Dendritic cell treated with granulocyte-macrophage colony-stimulating factor and Interleukin-4, amounts not matched to agents 40 ng/mL and 50 ng/mL, for 4 days (primary cell): ENCODE results near the gene NFKBIL1.

Source experiments
- H3K27ac Mint-ChIP-seq: one replicate; pipeline ENCODE4 v1.8.0; 2022; ENCODE audit warnings: mild to moderate bottlenecking, mixed read lengths
- H3K27me3 Mint-ChIP-seq: one replicate; pipeline ENCODE4 v1.8.0; 2022; ENCODE audit warnings: mild to moderate bottlenecking, mixed read lengths
- H3K36me3 Mint-ChIP-seq: one replicate; pipeline ENCODE4 v1.8.0; 2022; ENCODE audit warnings: low read depth, mixed read lengths
- H3K4me1 Mint-ChIP-seq: one replicate; pipeline ENCODE4 v1.8.0; 2022; ENCODE audit warnings: low read depth, mixed read lengths
- H3K4me3 Mint-ChIP-seq: one replicate; pipeline ENCODE4 v1.8.0; 2022; ENCODE audit warnings: mild to moderate bottlenecking, moderate library complexity, mixed read lengths
- H3K9me3 Mint-ChIP-seq: one replicate; pipeline ENCODE4 v1.8.0; 2022; ENCODE audit warnings: mixed read lengths
- intact Hi-C: fragments of 100-400 bp; cut with micrococcal nuclease; formaldehyde crosslinking; loops from one replicate; pipeline ENCODE4 v1.15.0; 2022

The NFKBIL1 gene

DNA sequence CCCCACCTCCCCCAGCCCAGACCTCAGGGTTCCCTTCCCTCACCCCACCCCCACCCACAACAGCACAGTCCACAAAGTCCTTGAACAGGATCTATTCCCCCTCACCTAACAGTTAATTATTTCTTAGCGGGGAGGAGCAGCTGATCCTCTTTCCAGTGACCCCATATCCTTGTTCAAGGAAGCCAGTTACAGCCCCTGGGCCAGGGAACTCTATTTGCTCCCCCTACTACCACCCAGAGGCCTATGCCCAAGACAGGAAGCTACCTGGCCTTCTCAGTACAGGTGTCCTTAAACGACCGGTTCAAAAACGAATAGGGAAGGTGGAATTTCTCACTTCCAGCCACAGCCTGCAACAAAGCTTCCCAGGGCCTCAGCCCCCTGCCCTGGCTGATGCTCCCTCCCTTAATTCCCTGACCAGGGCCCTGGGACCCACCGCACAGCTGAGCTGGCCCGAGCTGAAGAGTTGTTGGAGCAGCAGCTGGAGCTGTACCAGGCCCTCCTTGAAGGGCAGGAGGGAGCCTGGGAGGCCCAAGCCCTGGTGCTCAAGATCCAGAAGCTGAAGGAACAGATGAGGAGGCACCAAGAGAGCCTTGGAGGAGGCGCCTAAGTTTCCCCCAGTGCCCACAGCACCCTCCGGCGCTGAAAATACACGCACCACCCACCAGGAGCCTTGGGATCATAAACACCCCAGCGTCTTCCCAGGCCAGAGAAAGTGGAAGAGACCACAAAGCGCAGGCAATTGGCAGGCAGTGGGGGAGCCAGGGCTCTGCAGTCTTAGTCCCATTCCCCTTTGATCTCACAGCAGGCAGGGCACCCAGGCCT, 17.9 kb upstream of the NFKBIL1 start:
- peaks cover 62% of the 10 kb centered on the region for H3K36me3 Mint-ChIP-seq
- intact Hi-C loops: no loop called here
- H3K27me3 Mint-ChIP-seq: no peaks in the 10 kb centered on the region
- H3K9me3 Mint-ChIP-seq: no peaks in the 10 kb centered on the region
- no peak overlapping the region for H3K27ac Mint-ChIP-seq
- H3K4me3 Mint-ChIP-seq: no peak overlapping the region
- peaks cover 18% of the 10 kb centered on the region for H3K4me1 Mint-ChIP-seq

DNA sequence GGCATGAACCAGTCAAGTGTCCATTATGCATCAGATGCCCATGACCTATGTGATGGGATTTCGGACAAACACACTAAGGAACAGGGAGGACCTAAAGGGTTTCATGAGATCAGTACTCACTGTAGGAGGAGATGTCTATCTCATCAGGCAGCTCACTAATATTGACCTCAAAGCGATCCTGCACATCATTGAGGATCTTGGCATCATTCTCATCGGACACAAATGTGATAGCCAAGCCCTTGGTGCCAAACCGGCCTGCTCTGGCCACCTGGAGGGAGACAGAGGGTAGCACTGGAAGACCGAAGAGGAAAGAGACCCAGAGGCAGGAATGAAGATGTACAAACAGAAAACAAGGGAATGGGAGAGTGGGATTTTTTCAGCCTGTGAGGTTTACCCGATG, 16.7 kb upstream of the NFKBIL1 start:
- no peaks in the 10 kb centered on the region for H3K9me3 Mint-ChIP-seq
- intact Hi-C loops: no loop called here
- no peak overlapping the region for H3K4me3 Mint-ChIP-seq
- peaks cover 73% of the 10 kb centered on the region for H3K36me3 Mint-ChIP-seq
- H3K27me3 Mint-ChIP-seq: no peaks in the 10 kb centered on the region
- peaks cover 18% of the 10 kb centered on the region for H3K4me1 Mint-ChIP-seq
- H3K27ac Mint-ChIP-seq: no peak overlapping the region

DNA sequence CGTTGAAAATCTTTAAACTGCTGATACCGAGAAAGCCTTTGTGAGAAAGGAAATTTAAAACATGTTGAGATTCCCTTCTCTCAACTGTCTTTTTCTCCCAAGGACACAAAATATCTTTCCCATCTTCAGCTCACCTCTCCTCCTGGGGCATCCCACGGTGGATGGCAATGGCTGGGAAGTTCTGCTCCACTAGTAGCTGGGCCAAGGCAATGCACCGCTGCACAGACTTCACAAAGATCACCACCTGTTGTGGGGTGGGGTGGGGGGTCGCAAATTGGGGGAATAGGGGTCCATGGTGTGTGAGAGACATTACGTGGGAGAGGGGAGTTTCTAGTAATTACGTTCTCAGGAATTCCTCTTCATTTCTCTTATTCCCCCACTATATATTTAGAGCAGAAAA, 16.2 kb upstream of the NFKBIL1 start:
- H3K4me3 Mint-ChIP-seq: no peak overlapping the region
- peaks cover 78% of the 10 kb centered on the region for H3K36me3 Mint-ChIP-seq
- H3K9me3 Mint-ChIP-seq: no peaks in the 10 kb centered on the region
- H3K27me3 Mint-ChIP-seq: no peaks in the 10 kb centered on the region
- peaks cover 14% of the 10 kb centered on the region for H3K4me1 Mint-ChIP-seq
- intact Hi-C loops: no loop called here
- no peak overlapping the region for H3K27ac Mint-ChIP-seq

DNA sequence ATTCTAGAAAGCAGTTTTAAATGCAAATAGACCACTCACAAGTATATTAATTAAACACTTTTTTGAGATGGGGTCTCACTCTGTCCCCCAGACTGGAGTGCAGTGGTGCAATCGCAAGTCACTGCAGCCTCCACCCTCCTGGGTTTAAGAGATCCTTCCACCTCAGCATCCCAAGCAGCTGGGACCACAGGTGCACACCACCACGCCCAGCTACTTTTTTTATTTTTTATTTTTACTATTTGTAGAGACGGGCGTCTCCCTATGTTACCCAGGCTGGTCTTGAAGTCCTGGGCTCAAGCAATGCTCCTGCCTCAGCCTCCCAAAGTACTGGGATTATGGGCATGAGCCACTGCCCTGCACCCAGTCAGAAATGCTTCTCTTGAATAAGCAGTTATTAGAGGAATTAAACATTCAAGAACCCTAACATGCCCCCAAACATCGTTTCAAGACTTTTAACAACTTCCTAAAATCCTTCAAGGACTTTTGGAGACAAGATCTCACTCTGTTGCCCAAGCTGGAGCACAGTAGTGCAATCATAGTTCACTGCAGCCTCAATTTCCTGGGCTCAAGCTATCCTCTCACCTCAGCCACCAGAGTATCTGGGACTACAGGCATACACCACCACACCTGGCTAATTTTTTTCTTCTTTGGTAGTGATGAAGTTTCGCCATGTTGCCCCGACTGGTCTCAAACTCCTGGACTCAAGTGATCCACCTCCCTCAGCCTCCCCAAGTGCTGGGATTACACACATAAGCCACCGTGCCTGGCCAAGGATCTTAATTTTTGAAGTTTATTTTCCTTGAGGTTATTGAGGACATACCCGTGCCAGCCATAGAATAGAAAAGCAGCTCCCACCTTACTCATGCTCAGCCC, 15.4 kb upstream of the NFKBIL1 start:
- Mint-ChIP-seq H3K27ac (no peak overlapping the region), H3K4me1 (peaks cover 12% of the 10 kb centered on the region), H3K36me3 (peaks cover 87% of the 10 kb centered on the region), H3K9me3 (no peaks in the 10 kb centered on the region), H3K4me3 (no peak overlapping the region), H3K27me3 (no peaks in the 10 kb centered on the region)
- intact Hi-C loops: no loop called here

DNA sequence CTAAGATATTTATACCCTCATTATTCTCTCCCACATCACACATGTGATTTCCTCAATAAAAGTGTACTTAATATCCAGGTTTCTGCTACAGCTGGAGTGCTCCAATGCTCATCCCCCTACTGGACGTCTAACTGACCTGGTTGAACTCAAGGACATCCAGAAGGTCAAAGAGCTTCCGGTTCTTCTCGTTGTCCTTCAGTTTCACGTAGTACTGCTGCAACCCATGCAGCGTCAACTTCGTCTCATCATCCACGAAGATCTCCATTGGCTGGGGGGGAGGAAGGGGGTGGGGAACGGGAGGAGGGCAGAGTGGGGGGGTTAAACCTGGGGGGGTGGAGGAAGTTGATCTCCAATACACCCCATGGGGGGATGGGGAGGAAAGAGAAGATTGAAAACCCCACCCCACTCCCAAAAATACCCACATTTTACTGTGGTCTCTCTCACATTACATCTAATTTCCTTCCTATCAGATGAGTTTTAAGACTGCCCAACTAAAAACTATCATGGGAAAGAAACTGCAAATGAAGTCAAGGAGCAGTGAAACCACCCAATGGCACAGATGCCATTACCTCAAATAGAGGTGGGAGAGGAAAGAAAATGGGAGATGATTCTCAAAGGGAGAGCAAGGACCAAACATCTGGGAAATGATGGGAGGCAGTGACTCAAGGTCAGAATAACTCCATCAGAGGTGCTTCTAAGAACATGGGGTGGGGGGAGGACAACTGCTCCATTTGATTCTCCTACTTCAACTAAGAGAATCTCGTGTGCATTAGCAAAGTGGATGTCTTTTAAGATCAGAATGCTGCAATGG, 14.6 kb upstream of the NFKBIL1 start:
- H3K4me1 Mint-ChIP-seq: peaks cover 12% of the 10 kb centered on the region
- peaks cover 94% of the 10 kb centered on the region for H3K36me3 Mint-ChIP-seq
- H3K27me3 Mint-ChIP-seq: no peaks in the 10 kb centered on the region
- no peaks in the 10 kb centered on the region for H3K9me3 Mint-ChIP-seq
- intact Hi-C loops: no loop called here
- no peak overlapping the region for H3K4me3 Mint-ChIP-seq
- H3K27ac Mint-ChIP-seq: no peak overlapping the region

DNA sequence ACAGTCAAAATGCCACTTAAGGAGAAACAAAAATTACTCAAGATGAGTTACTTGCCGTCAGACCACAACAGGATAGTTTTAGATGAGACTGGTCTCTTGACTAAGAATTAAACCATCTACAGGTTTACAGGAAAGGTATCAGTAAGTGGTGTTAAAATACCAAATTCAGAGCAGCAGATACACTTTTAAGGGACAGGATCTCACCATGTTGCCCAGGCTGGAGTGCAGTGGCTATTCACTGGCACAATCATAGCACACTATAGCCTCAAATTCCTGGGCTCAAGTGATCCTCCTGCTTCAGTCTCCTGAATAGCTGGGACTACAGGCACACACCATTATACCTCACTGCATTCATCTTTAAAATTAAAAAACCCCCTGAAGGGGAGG, 14.0 kb upstream of the NFKBIL1 start:
- no peak overlapping the region for H3K4me3 Mint-ChIP-seq
- intact Hi-C loops: no loop called here
- no peaks in the 10 kb centered on the region for H3K27me3 Mint-ChIP-seq
- H3K36me3 Mint-ChIP-seq: peaks cover 99% of the 10 kb centered on the region
- no peak overlapping the region for H3K27ac Mint-ChIP-seq
- H3K9me3 Mint-ChIP-seq: no peaks in the 10 kb centered on the region
- peaks cover 16% of the 10 kb centered on the region for H3K4me1 Mint-ChIP-seq

DNA sequence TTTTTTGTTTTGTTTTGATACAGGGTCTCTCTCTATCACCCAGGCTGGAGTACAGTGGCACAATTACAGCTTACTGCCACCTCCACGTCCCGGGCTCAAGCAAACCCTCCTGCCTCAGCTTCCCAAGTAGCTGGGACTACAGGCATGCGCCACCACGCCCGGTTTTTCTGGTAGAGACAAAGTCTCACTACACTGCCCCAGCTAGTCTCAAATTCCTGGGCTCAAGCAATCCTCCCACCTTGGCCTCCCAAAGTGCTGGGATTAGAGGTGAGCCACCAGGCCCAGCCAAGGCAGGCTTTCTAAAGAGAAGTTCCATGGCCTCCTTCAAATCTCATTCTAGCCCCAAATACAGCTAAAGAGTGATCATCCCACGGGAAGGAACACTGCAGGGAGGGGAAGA, 13.4 kb upstream of the NFKBIL1 start:
- Mint-ChIP-seq H3K27ac (no peak overlapping the region), H3K4me1 (peaks cover 21% of the 10 kb centered on the region), H3K4me3 (no peak overlapping the region), H3K36me3 (peaks cover 99% of the 10 kb centered on the region), H3K27me3 (no peaks in the 10 kb centered on the region), H3K9me3 (no peaks in the 10 kb centered on the region)
- intact Hi-C loops: no loop called here

DNA sequence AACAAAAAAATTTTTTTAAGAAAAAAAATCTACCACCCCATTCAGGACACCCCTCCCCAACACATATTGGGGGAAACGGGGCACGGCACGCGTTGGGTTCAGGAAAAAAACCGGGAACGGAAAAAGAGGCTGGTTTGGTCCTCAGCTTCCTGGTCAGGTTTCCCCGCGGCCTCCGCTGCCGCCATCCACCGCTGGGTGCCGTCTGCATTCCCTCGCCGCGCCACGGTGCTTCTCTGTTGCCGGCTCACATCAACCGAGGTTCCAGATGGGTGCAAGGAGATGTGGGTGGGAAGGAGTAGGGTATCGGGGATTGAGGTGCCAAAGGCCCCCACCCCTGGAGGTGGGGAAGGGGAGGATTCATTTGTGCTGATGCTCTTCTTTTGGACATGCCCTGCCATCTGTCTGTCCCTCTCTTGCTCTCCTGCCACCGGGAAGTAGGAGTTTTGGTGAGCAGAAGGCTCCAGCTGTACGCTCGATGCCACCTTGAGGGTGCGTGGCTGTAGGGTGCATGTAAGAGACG, 12.8 kb upstream of the NFKBIL1 start:
- Mint-ChIP-seq H3K4me3 (no peak overlapping the region), H3K4me1 (peaks cover 27% of the 10 kb centered on the region), H3K36me3 (peaks cover 99% of the 10 kb centered on the region), H3K27me3 (no peaks in the 10 kb centered on the region), H3K9me3 (no peaks in the 10 kb centered on the region), H3K27ac (no peak overlapping the region)
- intact Hi-C loops: no loop called here

DNA sequence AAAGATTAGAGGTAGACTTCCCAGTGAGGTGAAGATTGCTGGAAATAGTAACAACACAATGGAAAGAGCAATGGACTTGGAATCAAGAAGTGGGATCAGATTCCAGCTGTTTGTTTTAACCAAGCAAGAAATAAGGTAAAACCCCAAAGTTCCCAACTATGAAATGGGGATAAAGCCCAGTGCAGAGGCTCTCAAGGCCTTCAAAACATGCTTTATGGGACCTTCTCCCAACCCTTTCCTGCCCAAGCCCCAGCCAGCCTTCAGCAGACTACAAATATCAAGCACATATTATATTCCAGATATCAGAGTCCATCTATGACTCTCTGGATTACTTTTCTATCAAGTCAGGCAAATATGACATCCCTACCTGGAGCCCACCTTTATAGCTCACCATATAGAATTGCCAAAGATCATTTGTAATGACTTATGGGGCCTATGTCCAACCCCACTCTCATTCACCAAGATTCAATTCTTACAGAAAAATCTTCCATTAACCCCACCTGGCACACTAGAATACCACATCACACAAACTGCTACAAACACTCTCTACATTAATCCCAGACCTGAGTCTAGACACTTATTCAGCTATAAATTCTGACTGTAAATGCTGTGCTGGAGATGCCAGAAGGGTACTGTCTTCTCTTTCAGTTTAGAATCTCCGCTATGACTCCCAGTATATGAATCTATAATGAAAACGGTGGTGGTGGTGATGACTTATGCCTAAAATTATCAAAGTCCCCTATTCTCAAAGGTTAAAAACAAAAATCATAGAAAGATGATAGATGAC, 11.7 kb upstream of the NFKBIL1 start:
- H3K4me3 Mint-ChIP-seq: no peak overlapping the region
- no peaks in the 10 kb centered on the region for H3K27me3 Mint-ChIP-seq
- peaks cover 99% of the 10 kb centered on the region for H3K36me3 Mint-ChIP-seq
- H3K27ac Mint-ChIP-seq: no peak overlapping the region
- peaks cover 32% of the 10 kb centered on the region for H3K4me1 Mint-ChIP-seq
- H3K9me3 Mint-ChIP-seq: no peaks in the 10 kb centered on the region
- intact Hi-C loops: no loop called here

DNA sequence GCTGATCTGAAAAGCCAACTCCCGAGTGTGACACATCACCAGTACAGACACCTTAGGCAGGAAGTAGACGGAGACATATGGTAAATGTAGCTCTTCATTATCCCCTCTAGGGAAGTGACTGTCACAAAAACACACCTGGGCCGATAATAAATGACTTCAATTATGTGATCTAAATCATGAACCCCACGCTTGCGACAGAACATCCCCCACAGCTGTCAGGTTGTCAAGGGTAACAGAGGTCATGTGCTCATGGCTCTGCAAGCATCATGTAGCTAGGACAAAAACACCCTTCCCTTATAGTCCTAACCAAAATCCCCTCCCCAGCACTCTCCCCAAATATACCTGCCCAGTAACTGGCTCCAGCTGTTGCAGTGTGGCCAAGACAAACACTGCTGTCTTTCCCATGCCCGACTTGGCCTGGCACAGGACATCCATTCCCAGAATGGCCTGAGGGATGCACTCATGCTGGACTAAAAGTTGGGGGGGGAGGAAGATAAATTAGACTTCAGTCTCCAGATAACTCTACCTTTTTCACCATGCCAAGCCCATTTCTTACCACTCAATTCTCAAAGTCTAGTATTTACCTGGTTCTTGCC, 8.5 kb upstream of the NFKBIL1 start:
- peaks cover 79% of the 10 kb centered on the region for H3K36me3 Mint-ChIP-seq
- no peaks in the 10 kb centered on the region for H3K27me3 Mint-ChIP-seq
- H3K9me3 Mint-ChIP-seq: no peaks in the 10 kb centered on the region
- H3K4me1 Mint-ChIP-seq: peaks cover 28% of the 10 kb centered on the region
- peak overlapping the region; percentile 3 for H3K27ac Mint-ChIP-seq
- H3K4me3 Mint-ChIP-seq: peak overlapping the region; percentile 37
- intact Hi-C loops: no loop called here

DNA sequence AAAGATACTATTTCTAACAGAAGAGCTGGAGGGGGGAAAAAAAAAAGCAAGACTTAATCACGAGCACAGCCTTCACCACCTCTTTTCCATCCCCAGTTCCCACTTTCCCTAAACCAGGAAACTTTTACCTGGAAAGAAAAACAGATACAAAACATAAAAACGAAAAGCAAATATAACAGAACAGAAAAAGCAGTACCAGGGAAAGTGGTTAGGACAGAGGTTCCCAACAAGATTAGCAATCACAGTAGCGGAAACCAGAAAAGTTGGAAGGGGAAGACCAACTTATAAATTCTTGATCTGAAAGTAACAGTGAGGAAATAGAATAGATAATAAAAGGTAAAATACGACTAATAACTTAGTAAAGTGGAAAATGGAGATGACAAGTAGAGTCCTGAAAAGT, 6.8 kb upstream of the NFKBIL1 start:
- Mint-ChIP-seq H3K36me3 (peaks cover 62% of the 10 kb centered on the region), H3K27me3 (no peaks in the 10 kb centered on the region), H3K4me1 (peaks cover 28% of the 10 kb centered on the region), H3K27ac (peak overlapping the region; percentile 91), H3K9me3 (no peaks in the 10 kb centered on the region), H3K4me3 (peak overlapping the region; percentile 86)
- intact Hi-C loops: loop anchor here (5.0 kb wide), 1 partner anchor 127 kb away; the partner anchor contains the start of genes CSNK2B and LY6G5B

DNA sequence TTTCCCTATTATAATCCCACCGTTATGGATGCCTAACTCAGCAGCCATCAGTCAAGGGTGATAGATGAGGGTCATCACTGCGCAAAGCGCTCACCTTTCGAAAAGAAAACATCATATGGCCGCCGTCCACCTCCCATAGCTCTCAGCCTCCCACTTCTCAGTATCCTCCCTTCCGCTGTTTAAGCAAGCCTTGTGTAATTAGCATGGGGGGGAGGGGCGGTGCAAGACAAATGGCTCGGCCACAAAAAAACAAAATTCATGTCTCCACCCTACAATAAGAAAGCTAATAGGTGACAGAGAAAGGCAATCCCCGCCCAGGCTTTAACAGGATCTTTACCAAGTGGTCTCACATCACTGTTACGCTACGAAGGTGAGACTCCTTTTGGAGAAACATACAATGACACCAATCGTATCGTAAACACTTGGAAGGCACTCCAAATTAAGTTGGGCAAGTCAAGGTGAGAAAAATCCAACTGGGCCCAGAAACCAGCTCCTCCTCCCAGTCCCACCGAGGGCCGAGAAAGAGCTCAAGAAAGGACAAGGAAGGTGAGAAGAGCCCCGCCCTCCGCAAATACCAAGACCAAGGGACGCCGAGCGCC, 6.2 kb upstream of the NFKBIL1 start:
- Mint-ChIP-seq H3K4me1 (peaks cover 32% of the 10 kb centered on the region), H3K27ac (peak overlapping the region; percentile 91), H3K27me3 (no peaks in the 10 kb centered on the region), H3K9me3 (no peaks in the 10 kb centered on the region), H3K4me3 (peak overlapping the region; percentile 86), H3K36me3 (peaks cover 57% of the 10 kb centered on the region)
- intact Hi-C loops: loop anchor here (5.0 kb wide), 1 partner anchor 126 kb away; the partner anchor contains the start of genes CSNK2B and LY6G5B
